ENCODE data around the gene DARS1.

Gene DARS1

DNA sequence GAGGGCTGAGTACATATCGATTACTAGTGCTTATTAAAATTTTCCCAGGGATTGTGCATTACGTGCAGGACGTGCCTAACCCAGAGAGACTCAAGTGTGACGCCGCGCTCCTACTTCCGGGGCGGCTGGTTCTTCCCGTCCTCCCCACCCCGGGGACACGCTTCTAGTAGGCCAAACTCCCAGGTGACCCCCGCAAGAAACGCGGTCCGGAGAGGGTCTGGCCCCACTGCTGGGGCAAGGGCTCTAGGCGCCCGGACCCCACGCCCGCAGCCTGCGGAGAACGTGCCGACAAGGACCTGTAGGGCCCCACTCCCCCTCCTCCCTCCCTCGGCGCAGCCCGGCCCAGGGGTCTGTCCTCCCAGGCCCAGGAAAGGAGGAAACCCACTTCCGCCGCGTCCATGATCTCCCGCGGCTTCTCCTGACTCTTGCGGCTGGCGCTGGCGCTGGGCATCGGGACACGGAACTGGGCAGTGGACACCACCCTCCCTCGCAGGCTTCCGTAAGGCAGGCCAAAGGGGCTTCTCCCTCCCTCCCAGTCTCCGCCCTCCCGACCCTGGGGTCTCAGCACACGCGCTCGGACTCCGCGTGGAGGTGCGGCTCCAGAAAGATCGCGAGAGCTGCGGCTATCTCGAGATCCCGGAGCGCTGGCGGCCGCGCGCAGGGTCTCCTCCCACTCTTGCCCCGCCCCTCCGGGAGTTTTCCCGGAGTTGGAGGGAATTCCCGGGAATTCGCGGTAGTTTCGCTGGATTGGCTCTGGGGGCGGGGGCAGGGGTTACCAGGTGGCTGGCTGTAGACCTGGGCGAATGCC lies at the start of gene DARS1:
DARS1 (minus strand) TSS at position 609 of the 808 bp plus-strand sequence; CDS start at position 451, 158 bp downstream.
- DNase-seq = peak; percentile 96

DNA sequence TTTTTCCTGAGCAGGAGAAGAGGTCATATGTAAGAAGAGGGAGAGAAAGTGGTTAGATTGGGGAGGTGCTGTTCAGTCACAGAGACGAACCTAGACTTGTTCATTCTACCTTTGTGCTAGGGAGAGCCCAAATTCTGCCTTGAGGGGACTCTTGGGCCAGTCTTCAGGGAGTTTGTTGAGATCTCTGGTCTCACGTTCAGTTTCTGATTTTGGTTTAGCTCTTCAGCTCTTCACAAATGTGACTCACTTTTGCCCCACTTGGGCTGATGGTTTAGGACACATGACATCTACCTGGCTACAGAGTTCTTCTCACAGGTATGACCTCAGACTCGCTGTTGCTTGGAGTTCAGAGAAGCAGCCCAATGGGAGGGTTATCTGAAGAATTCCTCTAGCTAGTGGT lies 49.2 kb upstream of the DARS1 start:
- DNase-seq = no peak

DNA sequence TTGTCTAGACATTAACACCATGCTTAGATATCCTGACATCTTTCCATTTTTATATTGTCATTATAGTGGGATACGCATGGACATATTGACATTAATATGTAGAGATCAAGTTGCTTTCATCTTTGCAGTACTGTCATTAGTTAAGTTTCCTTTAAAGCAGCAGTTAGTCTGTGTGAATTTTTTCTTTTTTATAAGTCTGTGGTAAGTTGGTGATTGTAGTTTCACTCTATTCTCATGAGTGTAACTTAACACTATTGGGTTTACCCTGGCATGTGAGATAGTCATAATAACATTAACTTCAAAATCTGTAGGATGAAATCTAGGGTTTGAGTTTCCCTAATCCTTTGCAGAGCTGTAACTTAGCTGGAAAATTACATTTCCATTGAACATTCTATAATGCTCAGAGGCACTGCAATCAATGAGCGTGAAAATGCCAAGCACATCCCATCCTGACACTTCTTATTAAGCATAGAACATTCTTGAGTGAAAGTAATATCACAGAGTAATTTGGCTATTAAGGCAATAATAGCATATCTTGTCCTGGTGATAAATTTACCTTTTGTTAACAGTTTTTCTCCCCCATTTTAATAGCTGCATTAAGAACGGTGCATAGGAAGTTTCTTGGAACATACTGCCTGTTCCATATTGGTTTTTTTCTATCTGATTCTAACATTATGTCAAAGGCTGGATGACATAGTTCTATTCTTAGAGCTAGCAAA lies 47.5 kb upstream of the DARS1 start:
- DNase-seq = no peak

DNA sequence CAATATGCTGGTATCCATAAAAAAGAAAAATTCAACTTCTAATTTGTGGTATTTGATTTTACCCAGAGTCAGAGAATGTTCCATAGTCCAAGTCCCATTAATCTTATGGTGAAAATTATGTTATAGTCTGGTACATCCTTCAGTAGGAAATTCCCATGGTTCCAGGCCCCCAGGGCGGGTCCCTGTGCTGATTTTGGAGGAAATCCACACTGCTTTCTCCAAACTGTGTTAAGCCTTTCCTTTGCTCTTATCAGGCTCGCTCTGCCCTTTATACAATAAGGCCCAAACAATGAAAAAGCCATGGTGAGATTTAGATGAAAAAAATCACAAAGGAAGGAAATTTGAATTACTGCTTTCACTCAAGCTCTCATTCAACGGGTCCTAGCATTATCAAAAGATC lies 46.8 kb upstream of the DARS1 start:
- no peak for DNase-seq

DNA sequence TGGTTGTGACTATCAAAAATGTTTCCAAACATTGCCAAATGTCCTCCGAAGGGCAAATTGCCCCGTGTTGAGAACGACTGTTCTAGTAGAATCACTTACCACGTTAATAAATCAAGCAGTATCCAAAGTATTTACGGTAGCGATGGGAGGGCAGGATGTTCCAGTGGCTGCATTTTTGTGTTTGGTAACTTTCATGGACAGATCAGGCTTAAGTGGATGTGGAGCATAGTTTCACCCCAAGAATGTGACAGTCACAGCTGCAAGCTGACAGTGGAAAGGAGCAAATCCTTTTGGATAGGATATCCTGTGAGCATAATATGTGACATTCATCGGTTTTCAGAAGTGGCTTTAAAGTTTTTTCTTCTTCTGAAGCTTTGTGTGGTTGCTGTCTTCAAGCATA lies 46.3 kb upstream of the DARS1 start:
- DNase-seq = no peak

DNA sequence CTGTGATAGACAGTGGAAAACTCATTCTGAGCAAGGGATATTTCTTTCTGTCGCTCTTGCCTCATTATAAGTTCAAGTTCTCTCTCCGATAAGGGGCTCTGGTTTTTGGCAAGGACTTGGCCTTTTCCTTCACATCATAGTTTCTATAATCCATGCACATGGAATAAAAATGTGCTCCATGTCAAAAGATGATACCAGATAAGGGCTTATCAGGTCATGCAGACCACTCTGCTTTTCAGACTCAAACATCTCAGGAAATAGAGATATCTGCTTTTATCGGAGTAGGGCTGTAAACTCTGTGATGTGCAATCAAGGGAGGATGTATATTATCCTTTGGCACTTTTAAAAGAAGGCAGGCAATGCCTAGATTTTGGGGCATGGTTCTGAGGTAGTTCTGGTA lies 45.0 kb upstream of the DARS1 start:
- no peak for DNase-seq

DNA sequence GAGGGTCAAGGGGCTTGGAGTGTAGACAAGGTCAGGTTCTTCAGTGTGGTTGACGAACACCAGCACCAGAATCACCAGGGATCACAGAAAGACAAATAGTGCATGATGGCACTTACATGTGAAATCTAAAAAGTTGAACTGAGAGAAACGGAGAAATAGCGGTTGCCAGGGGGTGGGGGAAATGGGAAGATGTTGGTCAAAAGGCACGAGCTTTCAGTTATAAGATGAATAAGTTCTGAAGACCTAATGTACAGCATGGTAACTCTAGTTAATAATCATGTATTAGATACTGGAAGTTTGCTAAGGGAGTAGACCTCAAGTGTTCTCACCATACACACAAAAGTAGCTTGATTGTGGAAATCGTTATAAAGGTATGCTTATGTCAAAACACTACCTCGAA lies 43.7 kb upstream of the DARS1 start:
- DNase-seq = no peak

- no peak for DNase-seq
Measured at GRCh38 chr2:136028001-136028400, 42.6 kb upstream of the DARS1 start.

GRCh38 chr2:136027112-136027511 lies 41.7 kb upstream of the DARS1 start:
- DNase-seq = no peak

GRCh38 chr2:136025057-136025973 lies 39.9 kb upstream of the DARS1 start:
- DNase-seq = peak; percentile 90

GRCh38 chr2:136024616-136025015 lies 39.2 kb upstream of the DARS1 start:
- no peak for DNase-seq

DNA sequence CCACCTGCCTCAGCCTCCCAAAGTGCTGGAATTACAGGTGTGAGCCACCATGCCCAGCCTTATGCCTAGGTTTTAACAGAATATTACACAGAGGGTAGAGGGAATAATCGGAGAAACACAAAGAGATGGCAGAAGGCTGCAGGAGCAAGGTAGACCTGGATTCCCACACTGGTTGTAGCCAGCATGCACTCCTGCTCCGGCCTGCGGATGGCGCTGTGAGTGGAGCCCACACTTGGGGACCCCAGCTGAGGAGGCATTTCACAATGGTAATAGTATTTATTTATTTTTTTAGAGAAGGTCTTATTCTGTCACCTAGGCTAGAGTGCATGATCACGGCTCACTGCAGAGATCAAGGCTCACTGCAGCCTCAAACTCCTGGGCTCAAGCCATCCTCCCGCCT lies 38.8 kb upstream of the DARS1 start:
- DNase-seq = peak; percentile 8

- DNase-seq = no peak
Measured at GRCh38 chr2:136023416-136023815, 38.0 kb upstream of the DARS1 start.

DNA sequence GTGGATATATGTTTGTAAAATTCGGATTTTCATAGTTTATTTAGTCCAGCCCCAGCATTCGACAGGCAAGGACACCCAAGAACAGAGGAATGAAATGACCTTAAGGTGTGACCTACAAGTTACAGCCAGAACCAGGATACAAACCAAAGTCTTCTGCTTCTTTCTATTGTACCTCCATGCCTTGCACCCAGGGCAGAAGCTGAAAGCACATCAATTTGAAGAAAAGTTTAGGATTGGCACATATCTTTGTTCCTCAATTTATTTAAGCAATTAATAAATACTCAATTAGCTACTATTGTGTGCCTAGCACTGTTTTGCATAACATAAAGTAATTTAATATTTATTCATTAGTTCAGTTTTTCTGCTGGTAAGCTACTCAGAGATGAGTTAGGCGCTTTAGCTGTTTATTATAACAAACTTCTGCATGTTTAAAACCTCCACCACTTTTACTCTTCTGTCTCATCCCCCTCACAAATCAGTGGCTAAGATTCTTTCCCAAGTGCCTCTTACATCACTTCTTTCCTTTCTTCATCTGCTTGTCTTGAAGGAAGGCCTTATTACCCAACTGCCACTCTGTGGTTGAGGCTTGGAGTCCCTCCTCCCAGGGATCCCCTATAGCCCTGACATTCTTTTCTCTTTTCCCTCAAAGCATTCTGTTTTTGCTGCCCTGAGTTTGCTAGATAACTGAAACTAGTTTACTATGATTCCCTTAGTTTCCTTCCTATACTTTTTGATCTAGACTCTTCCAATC lies 37.1 kb upstream of the DARS1 start:
- DNase-seq = no peak

GRCh38 chr2:136021976-136022375 lies 36.5 kb upstream of the DARS1 start:
- no peak for DNase-seq

- DNase-seq = no peak
Measured at GRCh38 chr2:136021406-136021805, 36.0 kb upstream of the DARS1 start.

DNA sequence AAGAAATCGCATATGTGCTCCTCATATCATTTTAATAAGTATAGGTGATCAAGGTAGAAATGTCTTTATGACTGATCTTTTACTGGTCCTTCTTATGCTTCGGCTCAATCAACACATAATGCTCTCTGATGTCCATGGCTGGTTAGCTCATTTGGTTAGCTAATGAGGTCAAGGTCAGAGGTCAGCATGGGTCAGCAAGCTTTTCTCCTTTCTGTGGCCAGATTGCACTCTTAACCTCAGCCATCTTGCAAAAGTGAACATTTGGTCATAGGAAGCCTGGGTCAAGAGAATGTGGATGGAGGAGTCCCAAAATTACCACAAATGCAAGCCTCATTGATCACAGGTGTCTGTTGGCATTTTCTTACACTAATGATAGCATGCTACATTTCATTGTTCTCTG lies 35.4 kb upstream of the DARS1 start:
- DNase-seq = no peak

- no peak for DNase-seq
Measured at GRCh38 chr2:136019825-136020224, 34.4 kb upstream of the DARS1 start.

GRCh38 chr2:136019306-136019705 lies 33.9 kb upstream of the DARS1 start:
- DNase-seq = no peak

DNA sequence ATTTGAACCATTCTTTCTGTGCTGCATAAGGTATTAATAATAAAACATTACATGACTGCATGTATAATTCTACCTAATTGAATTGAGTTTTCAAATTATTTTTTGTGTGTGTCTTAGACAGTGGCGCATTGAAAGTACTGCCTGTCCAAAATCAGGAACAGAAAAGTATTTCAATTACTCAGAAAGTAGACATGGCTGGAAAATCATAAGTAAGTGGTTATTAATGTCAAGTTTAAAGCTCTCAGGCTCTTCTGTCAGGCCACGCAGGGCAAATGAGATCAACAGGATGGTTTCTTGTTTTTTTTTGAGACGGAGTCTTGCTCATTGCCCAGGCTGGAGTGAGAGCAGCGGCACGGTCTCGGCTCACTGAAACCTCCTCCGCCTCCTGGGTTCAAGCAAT lies 32.4 kb upstream of the DARS1 start:
- no peak for DNase-seq

DNA sequence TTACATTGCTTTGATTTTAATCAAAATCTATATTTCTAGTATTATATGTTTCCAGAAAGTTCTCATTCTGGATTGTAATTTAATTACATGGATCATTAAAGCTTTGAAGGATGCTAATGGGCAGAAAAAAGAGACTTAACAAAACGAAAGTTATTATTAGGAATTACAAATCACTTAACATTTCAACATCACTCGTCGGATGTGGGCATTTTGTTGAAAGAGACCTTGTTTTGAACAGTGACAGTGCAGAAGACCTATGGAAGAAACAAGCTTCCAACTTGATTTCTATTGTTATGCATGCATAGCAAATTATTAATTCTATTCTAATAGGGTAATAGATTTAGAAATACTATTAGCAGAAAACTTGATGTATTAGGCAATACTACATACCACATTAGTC lies 31.4 kb upstream of the DARS1 start:
- DNase-seq = no peak

- no peak for DNase-seq
Measured at GRCh38 chr2:136016427-136016826, 31.0 kb upstream of the DARS1 start.

- no peak for DNase-seq
Measured at GRCh38 chr2:136015699-136016098, 30.3 kb upstream of the DARS1 start.

Measured in NCI-H69 (cell line).